Progenitor cell of endocrine pancreas (in vitro differentiated cells): ENCODE measurements around the gene ETV6. TPM values are rescaled to one million over a fixed set of nuclear protein-coding genes. Genes with fewer than 3 reads are reported as not detected.
A peak's percentile ranks its signal among the peaks of the same experiment; 100 is the strongest.

Source experiments
- DNase-seq: peaks from one replicate; pipeline ENCODE4 v3.0.0; 2021; ENCODE audit warnings: low spot score; ENCODE audit not compliant: unreplicated experiment
- H3K27ac Mint-ChIP-seq: 2 replicates; pipeline ENCODE4 v1.8.0; 2021; ENCODE audit warnings: mild to moderate bottlenecking, moderate library complexity, mixed read lengths
- H3K27me3 Mint-ChIP-seq: 2 replicates; pipeline ENCODE4 v1.8.0; 2021; ENCODE audit warnings: mixed read lengths
- H3K36me3 Mint-ChIP-seq: 2 replicates; pipeline ENCODE4 v1.8.0; 2022; ENCODE audit warnings: mixed read lengths; ENCODE audit not compliant: insufficient read depth
- H3K4me1 Mint-ChIP-seq: 2 replicates; pipeline ENCODE4 v1.8.0; 2021; ENCODE audit warnings: low read depth, mixed read lengths
- H3K4me3 Mint-ChIP-seq: 2 replicates; pipeline ENCODE4 v1.8.0; 2021; ENCODE audit warnings: low read depth, mild to moderate bottlenecking, moderate library complexity, mixed read lengths
- H3K9me3 Mint-ChIP-seq: 2 replicates; pipeline ENCODE4 v1.8.0; 2021; ENCODE audit warnings: low read depth, mixed read lengths
- total RNA-seq: library from RNA; stranded (reverse); gene quantifications from 2 replicates; pipeline ENCODE4 v1.2.1, GENCODE V29; 2021
- TF ChIP-seq, protein P1 (sequence below): fragments of 200-600 bp; sonication (generic); IDR thresholded peaks from one replicate; pipeline ENCODE4 v1.5.0; 2021; ENCODE audit warnings: antibody characterized with exemption, mild to moderate bottlenecking; ENCODE audit not compliant: unreplicated experiment

ETV6 gene
- total RNA-seq, 1 donor from 2014 or later = 55.2 TPM

GRCh38 chr12:11728154-11728755 is 78.8 kb downstream of the ETV6 start:
- Mint-ChIP-seq H3K4me3 (no peak overlapping the region), H3K36me3 (peaks cover 13% of the 10 kb centered on the region), H3K27ac (peak overlapping the region; percentile 81), H3K27me3 (no peaks in the 10 kb centered on the region), H3K4me1 (peaks cover 60% of the 10 kb centered on the region), H3K9me3 (no peaks in the 10 kb centered on the region)
- DNase-seq = no peak
- TF ChIP-seq, protein P1, sequence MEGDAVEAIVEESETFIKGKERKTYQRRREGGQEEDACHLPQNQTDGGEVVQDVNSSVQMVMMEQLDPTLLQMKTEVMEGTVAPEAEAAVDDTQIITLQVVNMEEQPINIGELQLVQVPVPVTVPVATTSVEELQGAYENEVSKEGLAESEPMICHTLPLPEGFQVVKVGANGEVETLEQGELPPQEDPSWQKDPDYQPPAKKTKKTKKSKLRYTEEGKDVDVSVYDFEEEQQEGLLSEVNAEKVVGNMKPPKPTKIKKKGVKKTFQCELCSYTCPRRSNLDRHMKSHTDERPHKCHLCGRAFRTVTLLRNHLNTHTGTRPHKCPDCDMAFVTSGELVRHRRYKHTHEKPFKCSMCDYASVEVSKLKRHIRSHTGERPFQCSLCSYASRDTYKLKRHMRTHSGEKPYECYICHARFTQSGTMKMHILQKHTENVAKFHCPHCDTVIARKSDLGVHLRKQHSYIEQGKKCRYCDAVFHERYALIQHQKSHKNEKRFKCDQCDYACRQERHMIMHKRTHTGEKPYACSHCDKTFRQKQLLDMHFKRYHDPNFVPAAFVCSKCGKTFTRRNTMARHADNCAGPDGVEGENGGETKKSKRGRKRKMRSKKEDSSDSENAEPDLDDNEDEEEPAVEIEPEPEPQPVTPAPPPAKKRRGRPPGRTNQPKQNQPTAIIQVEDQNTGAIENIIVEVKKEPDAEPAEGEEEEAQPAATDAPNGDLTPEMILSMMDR = no peak

GRCh38 chr12:11729008-11729407 is 79.5 kb downstream of the ETV6 start:
- Mint-ChIP-seq H3K4me1 (peaks cover 53% of the 10 kb centered on the region), H3K27ac (peak overlapping the region; percentile 98), H3K4me3 (no peak overlapping the region), H3K9me3 (no peaks in the 10 kb centered on the region), H3K36me3 (peaks cover 13% of the 10 kb centered on the region), H3K27me3 (no peaks in the 10 kb centered on the region)
- no peak for DNase-seq
- TF ChIP-seq, protein P1 = no peak

GRCh38 chr12:11729439-11730150 is 80.1 kb downstream of the ETV6 start:
- Mint-ChIP-seq H3K27me3 (no peaks in the 10 kb centered on the region), H3K4me3 (peak overlapping the region; percentile 40), H3K36me3 (peaks cover 14% of the 10 kb centered on the region), H3K4me1 (peaks cover 47% of the 10 kb centered on the region), H3K9me3 (no peaks in the 10 kb centered on the region), H3K27ac (peak overlapping the region; percentile 98)
- TF ChIP-seq, protein P1 = no peak
- no peak for DNase-seq

DNA sequence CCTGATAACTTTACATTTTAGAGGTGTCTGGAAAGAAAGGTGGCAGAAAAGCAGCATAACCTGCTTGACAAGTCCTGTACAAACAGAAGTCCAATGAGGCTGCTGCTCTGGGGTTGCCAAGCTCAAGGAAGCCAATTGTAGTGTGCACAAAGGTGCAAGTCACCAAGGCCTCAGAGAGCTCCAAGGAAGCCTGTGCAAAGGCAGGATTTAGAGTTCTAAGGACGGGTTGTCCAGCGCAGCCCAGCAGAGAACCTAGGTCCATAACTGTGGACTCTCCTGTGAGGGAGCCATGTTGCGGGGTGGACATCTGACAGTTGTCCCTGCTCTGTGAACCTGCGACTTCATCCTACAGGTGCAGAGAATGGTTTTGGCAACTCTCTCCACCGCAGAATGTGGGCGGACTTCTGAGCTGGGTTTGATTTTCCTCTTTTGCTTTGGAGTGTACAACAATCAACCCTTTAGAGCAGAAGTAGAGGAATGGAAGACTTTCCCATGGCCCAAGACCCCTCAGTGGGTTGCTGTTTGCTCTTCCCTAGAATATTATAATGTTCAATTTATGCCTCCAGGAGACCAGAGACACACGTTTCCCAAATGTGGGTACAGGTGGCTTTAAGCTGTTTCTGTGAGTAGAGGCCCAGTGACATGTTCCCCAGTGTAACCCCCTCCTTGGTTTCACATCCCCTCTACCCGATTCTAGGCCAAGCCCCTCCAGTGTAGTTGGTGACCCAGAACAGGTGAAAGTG is 81.0 kb downstream of the ETV6 start:
- Mint-ChIP-seq H3K27ac (peak overlapping the region; percentile 98), H3K4me3 (peak overlapping the region; percentile 40), H3K4me1 (peaks cover 42% of the 10 kb centered on the region), H3K27me3 (no peaks in the 10 kb centered on the region), H3K9me3 (peaks cover 3% of the 10 kb centered on the region), H3K36me3 (peaks cover 17% of the 10 kb centered on the region)
- TF ChIP-seq, protein P1 = no peak
- peak; percentile 61 for DNase-seq

- DNase-seq = no peak
- TF ChIP-seq, protein P1 = no peak
- peaks cover 42% of the 10 kb centered on the region for H3K4me1 Mint-ChIP-seq
Observed at GRCh38 chr12:11731042-11731357, 81.5 kb downstream of the ETV6 start.

More at GRCh38 chr12:11731042-11731357, 81.5 kb downstream of the ETV6 start:
- Mint-ChIP-seq H3K27ac (peak overlapping the region; percentile 98), H3K9me3 (peaks cover 3% of the 10 kb centered on the region), H3K4me3 (peak overlapping the region; percentile 7), H3K36me3 (peaks cover 18% of the 10 kb centered on the region), H3K27me3 (no peaks in the 10 kb centered on the region)
